ENCODE results near the gene TNFSF13B.

DNA sequence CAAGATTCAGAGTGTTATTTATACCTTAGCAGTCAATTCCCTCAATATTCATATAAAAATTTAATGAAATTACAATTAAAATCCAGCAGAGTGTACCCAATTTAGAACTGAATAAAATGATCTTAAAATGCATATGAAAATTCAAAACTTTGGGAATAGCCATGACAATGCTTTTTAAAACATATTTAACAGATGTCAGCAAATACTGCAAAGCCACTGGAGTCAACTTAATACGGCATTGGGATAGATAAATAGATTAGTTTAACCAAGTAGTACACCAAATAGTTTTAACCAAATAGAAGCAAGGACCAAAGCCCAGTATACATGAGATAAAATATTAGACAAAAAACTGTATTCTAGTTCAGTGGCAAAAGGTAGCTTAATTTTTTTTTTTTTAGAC lies 79.8 kb downstream of the TNFSF13B start:
- TF ChIP-seq POLR2A (IDR thresholded peaks at IDR 0.05) = no peak
- TF ChIP-seq, protein P1, sequence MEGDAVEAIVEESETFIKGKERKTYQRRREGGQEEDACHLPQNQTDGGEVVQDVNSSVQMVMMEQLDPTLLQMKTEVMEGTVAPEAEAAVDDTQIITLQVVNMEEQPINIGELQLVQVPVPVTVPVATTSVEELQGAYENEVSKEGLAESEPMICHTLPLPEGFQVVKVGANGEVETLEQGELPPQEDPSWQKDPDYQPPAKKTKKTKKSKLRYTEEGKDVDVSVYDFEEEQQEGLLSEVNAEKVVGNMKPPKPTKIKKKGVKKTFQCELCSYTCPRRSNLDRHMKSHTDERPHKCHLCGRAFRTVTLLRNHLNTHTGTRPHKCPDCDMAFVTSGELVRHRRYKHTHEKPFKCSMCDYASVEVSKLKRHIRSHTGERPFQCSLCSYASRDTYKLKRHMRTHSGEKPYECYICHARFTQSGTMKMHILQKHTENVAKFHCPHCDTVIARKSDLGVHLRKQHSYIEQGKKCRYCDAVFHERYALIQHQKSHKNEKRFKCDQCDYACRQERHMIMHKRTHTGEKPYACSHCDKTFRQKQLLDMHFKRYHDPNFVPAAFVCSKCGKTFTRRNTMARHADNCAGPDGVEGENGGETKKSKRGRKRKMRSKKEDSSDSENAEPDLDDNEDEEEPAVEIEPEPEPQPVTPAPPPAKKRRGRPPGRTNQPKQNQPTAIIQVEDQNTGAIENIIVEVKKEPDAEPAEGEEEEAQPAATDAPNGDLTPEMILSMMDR (IDR thresholded peaks at IDR 0.05) = no peak

Measured in Peyer's patch (tissue), 4 donors.